Sigmoid colon (tissue), 4 donors: Measurements from ENCODE around the gene TEX54.
A peak's percentile ranks its signal among the peaks of the same experiment; 100 is the strongest.

ENCODE experiments used
- CTCF ChIP-seq, 4 experiments: fragments of 450-650 bp in 3 of 4; fragments of 200-600 bp in 1 of 4; IDR thresholded peaks; one replicate each; pipeline ENCODE4 v1.5.1; 2016 to 2019; ENCODE audit warnings: antibody characterized with exemption in 4 of 4, mild to moderate bottlenecking in 3 of 4, moderate library complexity in 2 of 4
- POLR2A ChIP-seq, 2 donors: fragments of 450-650 bp; IDR thresholded peaks; one replicate each; pipeline ENCODE4 v1.6.1; 2016; ENCODE audit warnings: antibody characterized with exemption in 2 of 2, mild to moderate bottlenecking in 2 of 2, moderate library complexity in 2 of 2
- POLR2AphosphoS5 ChIP-seq, 4 donors: sonication (generic); formaldehyde crosslinking; IDR thresholded peaks; one replicate each; pipeline ENCODE4 v1.6.1; 2017; ENCODE audit warnings: antibody characterized with exemption in 4 of 4

- TF ChIP-seq CTCF (IDR thresholded peaks at IDR 0.05) = no peak
- TF ChIP-seq POLR2AphosphoS5 (IDR thresholded peaks at IDR 0.05) = peak; percentile 70 to 95 (median 86)
- TF ChIP-seq POLR2A (IDR thresholded peaks at IDR 0.05) = peak; percentile 70 to 81
Measured at GRCh38 chr11:62791501-62792201, 41.0 kb downstream of the TEX54 start, which contains the start of gene TMEM223.
